Hepatocyte (in vitro differentiated cells): ENCODE data around the gene KCND2.

Experiments used
- CTCF ChIP-seq: fragments of 200-600 bp; sonication (generic); IDR thresholded peaks from 2 replicates; pipeline ENCODE4 v1.5.1; 2016; ENCODE audit warnings: antibody characterized with exemption, mild to moderate bottlenecking; ENCODE audit not compliant: poor library complexity
- EZH2 ChIP-seq: fragments of 200-600 bp; sonication (generic); IDR thresholded peaks from 2 replicates; pipeline ENCODE4 v1.6.1; 2016; ENCODE audit warnings: antibody characterized with exemption, mild to moderate bottlenecking, borderline replicate concordance
- EZH2phosphoT487 ChIP-seq: fragments of 200-600 bp; sonication (generic); IDR thresholded peaks from one replicate; pipeline ENCODE4 v1.6.1; 2018; ENCODE audit warnings: antibody characterized with exemption, mild to moderate bottlenecking, low read depth, moderate library complexity; ENCODE audit not compliant: unreplicated experiment, severe bottlenecking

GRCh38 chr7:120436487-120437060 lies 163.6 kb downstream of the KCND2 start:
- TF ChIP-seq EZH2, result no peak
- no peak for TF ChIP-seq CTCF
- no peak for TF ChIP-seq EZH2phosphoT487
